Measurements from ENCODE around the gene BBC3.
A peak's percentile ranks its signal among the peaks of the same experiment; 100 is the strongest.

DNA sequence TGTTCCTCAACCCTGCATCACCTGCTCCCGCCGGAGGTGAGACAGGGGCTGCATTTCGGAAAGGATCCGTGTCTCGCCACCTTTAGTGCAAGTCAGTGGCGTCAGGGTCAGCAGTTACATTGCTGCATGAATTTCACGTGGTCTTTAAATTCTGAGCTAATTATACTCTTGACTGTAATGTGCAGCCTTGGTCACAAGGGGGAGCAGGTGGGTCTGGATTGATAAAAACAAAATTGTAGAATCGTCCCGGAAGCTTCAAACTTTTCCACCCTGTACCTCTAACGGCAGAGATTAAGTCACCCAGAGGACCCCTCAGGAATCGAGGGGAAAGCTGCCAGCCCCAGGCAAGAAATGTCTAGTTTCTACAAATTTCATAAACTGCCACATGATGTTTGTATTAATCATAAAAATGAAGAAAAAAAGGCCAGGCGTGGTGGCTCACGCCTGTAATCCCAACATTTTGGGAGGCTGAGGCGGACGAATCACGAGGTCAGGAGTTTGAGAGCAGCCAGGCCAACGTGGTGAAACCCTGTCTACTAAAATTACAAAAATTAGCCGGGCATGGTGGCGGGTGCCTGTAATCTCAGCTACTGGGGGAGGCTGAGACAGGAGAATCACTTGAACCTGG lies 20.2 kb downstream of the BBC3 start:
- TF ChIP-seq EZH2 (IDR thresholded peaks at IDR 0.05; ENCODE audit: insufficient read depth, low read length), result no peak
- TF ChIP-seq, protein P1, sequence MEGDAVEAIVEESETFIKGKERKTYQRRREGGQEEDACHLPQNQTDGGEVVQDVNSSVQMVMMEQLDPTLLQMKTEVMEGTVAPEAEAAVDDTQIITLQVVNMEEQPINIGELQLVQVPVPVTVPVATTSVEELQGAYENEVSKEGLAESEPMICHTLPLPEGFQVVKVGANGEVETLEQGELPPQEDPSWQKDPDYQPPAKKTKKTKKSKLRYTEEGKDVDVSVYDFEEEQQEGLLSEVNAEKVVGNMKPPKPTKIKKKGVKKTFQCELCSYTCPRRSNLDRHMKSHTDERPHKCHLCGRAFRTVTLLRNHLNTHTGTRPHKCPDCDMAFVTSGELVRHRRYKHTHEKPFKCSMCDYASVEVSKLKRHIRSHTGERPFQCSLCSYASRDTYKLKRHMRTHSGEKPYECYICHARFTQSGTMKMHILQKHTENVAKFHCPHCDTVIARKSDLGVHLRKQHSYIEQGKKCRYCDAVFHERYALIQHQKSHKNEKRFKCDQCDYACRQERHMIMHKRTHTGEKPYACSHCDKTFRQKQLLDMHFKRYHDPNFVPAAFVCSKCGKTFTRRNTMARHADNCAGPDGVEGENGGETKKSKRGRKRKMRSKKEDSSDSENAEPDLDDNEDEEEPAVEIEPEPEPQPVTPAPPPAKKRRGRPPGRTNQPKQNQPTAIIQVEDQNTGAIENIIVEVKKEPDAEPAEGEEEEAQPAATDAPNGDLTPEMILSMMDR (IDR thresholded peaks at IDR 0.05; ENCODE audit: insufficient read depth, low read depth, low read length), result peak; percentile 91
